LNCAP (cell line): Measurements from ENCODE around the gene COQ2.

Source experiments
- CTCF ChIP-seq: fragments of 450-650 bp; IDR thresholded peaks from 2 replicates; pipeline ENCODE4 v1.5.1; 2017; ENCODE audit warnings: mild to moderate bottlenecking

COQ2 gene

DNA sequence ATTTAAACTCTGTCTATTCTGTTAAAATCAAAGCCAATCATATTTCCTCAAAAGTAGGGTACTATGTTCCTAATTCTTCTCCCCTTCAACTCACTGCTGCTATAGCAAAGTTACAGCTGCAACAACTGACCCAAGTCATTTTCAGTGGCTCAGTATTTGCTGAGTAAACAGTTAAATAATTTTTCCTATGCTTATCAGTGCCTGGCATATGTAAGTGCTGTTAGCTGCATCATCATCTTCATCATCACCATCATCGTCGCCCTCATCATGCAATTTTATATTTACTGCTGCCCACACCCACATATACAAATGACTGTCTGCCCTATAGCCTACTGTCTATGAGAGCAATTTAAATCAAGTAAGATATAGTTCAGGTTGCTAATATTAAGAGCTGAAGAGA, 21.9 kb downstream of the COQ2 start:
- TF ChIP-seq CTCF = no peak

DNA sequence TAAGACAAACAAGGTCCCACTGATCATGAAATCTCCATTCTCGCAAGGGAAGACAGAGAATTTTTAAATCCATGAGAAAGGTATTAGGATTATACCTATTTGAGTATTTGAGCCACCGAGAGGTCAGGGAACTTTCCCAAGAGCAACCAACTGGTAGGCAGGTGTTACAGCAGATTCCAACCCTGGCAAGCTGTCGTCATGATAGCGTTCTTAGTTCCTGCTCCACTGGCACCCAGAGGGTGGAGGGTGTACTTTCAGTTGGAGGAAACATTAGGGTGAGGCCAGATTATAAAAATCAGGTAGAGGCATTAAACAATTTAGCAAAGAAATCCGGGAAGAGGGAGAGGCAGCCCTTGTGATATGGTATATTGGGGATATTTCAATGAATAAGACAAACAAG, 23.3 kb downstream of the COQ2 start:
- no peak for TF ChIP-seq CTCF

- TF ChIP-seq CTCF = no peak
Observed at GRCh38 chr4:83259586-83259985, 25.0 kb downstream of the COQ2 start.

DNA sequence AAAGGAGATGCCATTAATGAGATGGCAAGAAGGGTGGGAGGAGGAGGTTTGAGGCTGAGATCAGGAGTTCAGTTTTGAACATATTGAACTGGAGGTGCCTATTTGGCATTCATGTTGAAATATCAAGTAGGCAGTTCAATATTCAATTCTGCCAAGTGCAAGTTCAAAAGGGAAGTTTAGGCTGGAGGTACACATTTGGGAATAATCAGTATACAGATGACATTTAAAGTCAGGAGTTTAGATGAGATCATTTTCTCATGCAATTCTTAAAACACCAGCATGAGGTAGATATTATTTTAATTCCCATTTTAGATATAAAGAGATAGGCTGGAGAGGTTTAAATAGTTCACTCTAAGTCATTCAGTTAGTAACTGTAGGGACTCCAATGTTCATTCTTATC, 26.1 kb downstream of the COQ2 start:
- TF ChIP-seq CTCF = no peak

DNA sequence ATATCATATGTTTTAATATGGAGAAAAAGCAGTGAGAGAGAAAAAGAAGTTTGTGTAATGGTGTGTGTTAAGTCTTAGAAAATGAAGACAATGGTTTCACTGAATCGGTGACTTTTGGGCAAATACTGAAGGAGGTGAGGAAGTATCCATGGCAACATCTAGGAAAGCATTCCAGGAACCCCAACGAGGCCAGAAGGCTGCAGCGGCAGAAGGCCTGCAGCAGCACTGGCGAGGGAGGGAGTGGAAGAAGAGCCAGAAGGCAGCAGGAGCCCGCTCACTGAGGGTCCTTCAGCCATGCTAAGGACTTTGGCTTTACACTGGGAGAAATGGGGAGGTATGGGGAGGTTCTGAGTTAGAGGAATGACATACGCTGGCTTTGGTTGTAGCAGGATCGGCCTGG, 26.8 kb downstream of the COQ2 start:
- no peak for TF ChIP-seq CTCF

DNA sequence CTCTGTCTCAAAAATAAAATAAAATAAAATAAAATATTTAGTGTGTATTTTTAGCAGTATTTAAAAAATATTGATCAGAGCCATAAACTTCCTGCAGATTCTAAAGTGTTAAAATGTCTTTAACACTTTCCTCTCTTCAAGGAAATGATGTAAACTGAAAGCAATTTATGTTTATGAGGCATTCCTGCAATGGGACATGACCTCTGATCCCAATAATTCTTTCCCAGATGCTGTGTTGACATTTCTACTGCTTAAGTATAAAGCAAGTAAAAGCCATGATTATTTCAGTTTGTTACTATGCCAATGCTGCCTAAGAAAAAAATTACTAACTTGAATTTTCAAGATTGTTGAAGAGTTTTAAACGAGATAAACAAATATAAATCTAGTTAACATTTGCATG, 29.0 kb downstream of the COQ2 start:
- no peak for TF ChIP-seq CTCF

DNA sequence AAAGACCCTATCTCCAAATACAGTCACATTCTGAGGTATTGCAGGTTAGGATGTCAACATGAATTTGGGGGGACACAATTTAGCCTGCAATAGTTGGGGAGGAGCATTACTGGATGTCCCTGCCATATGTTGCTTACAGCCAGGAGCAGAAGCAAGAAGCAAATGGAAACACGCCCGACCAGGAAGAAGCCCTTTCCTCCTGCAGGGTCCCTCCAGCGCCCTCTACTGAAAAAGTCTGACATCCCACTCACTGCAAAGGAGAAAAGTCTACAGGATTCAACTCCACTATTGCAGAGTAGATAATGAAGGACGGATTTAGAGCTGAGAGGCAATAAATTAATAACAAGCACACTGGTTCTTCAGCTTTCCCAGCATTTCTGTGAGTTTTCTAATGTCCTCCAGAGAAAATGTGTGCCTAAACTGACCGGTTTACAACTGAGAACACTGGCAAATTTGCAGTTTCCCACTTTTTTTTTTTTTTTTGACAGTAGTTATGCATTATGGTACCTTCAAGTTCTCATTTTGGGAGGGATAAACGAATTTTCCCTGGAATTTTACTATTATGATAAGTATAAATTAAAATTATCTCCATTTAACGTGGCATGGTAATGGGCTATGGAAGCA, 31.7 kb downstream of the COQ2 start:
- TF ChIP-seq CTCF = peak; percentile 66

DNA sequence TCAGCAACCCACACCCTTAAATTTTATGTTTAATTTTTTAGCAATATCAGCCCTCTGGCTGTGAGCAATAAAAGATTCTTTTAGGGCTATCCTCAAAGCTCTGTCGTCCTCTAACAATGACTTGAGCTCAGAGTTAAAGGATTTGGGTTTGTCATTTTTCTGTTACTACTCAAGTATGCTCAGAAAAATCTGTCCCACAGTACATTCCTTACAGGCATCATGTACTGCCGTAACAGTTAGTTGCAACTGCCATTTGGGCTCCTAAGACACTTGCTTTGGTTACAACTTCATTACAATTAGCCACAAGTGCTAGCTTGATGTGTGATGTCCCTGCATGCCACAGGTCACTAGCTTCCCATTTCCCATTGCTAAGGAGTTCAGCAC, 33.2 kb downstream of the COQ2 start:
- TF ChIP-seq CTCF = no peak
